Measurements from ENCODE around the gene SPATA6. TPM values are rescaled to one million over a fixed set of nuclear protein-coding genes. Genes with fewer than 3 reads are reported as not detected.

The SPATA6 gene
- total RNA-seq, 1 donor from 2014 or later, result 26.0 TPM

- H3K4me1 Mint-ChIP-seq (ENCODE audit: unreplicated experiment), result peaks cover 29% of the 10 kb centered on the region
- H3K27ac Mint-ChIP-seq (ENCODE audit: unreplicated experiment), result no peak overlapping the region
- DNase-seq (ENCODE audit: low spot score), result peak; percentile 86
- H3K4me3 Mint-ChIP-seq (ENCODE audit: unreplicated experiment), result no peak overlapping the region
- peak; percentile 90 for TF ChIP-seq CTCF (IDR thresholded peaks at IDR 0.05; ENCODE audit: unreplicated experiment)
- H3K27me3 Mint-ChIP-seq (ENCODE audit: unreplicated experiment), result peaks cover 4% of the 10 kb centered on the region
- no peaks in the 10 kb centered on the region for H3K36me3 Mint-ChIP-seq (ENCODE audit: low read depth, unreplicated experiment)
- H3K9me3 Mint-ChIP-seq (ENCODE audit: unreplicated experiment), result no peaks in the 10 kb centered on the region
Measured at GRCh38 chr1:48498096-48498791, 26.2 kb upstream of the SPATA6 start.

GRCh38 chr1:48495911-48496310 lies 23.9 kb upstream of the SPATA6 start:
- no peaks in the 10 kb centered on the region for H3K9me3 Mint-ChIP-seq (ENCODE audit: unreplicated experiment)
- H3K36me3 Mint-ChIP-seq (ENCODE audit: low read depth, unreplicated experiment), result no peaks in the 10 kb centered on the region
- H3K27me3 Mint-ChIP-seq (ENCODE audit: unreplicated experiment), result peaks cover 4% of the 10 kb centered on the region
- H3K4me1 Mint-ChIP-seq (ENCODE audit: unreplicated experiment), result peaks cover 30% of the 10 kb centered on the region
- DNase-seq (ENCODE audit: low spot score), result no peak
- no peak overlapping the region for H3K27ac Mint-ChIP-seq (ENCODE audit: unreplicated experiment)
- no peak for TF ChIP-seq CTCF (IDR thresholded peaks at IDR 0.05; ENCODE audit: unreplicated experiment)
- H3K4me3 Mint-ChIP-seq (ENCODE audit: unreplicated experiment), result no peak overlapping the region

GRCh38 chr1:48495166-48495565 lies 23.2 kb upstream of the SPATA6 start:
- no peak for DNase-seq (ENCODE audit: low spot score)
- no peak for TF ChIP-seq CTCF (IDR thresholded peaks at IDR 0.05; ENCODE audit: unreplicated experiment)
- H3K36me3 Mint-ChIP-seq (ENCODE audit: low read depth, unreplicated experiment), result no peaks in the 10 kb centered on the region
- peaks cover 1% of the 10 kb centered on the region for H3K27me3 Mint-ChIP-seq (ENCODE audit: unreplicated experiment)
- no peak overlapping the region for H3K27ac Mint-ChIP-seq (ENCODE audit: unreplicated experiment)
- no peak overlapping the region for H3K4me3 Mint-ChIP-seq (ENCODE audit: unreplicated experiment)
- no peaks in the 10 kb centered on the region for H3K9me3 Mint-ChIP-seq (ENCODE audit: unreplicated experiment)
- H3K4me1 Mint-ChIP-seq (ENCODE audit: unreplicated experiment), result peaks cover 23% of the 10 kb centered on the region

DNA sequence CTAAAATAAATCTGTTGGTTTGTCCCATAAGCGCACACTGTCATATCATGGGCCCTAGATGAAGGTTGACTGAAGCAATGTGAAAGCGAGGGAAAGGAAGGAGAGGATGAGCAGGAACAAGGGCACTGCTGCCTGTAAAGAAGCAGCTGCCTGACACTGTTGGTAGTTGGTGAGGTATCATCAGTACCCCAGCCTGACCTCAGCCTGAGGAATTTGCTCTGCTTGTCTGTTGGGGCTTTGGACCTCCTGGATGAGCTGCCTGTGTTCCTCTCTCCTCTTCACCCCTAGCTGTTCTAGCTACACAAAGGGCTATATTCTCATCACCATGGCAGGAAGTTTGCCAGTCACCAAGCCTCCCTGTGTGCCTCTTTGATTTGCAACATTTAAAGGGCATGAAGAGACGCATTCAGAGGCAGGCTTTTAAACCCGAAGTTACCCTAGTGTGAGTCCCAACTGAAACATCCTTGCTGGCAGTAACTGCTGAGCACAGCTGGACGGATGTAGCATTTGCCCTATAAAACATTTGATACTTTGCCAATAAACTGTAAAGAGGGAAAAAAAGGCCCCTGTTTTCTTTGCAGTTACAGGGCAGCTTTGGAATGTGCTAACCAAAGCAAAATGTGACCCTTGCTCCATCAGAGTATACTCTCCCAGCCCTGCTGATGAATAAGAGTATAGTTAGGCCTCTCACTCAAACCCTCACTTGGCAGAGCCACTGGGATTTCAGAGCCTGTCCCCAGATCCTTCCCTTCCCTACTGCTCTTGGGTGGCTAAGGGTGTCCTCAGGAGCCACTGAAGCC lies 22.2 kb upstream of the SPATA6 start:
- H3K27ac Mint-ChIP-seq (ENCODE audit: unreplicated experiment), result no peak overlapping the region
- peaks cover 15% of the 10 kb centered on the region for H3K4me1 Mint-ChIP-seq (ENCODE audit: unreplicated experiment)
- H3K9me3 Mint-ChIP-seq (ENCODE audit: unreplicated experiment), result no peaks in the 10 kb centered on the region
- peaks cover 1% of the 10 kb centered on the region for H3K27me3 Mint-ChIP-seq (ENCODE audit: unreplicated experiment)
- H3K36me3 Mint-ChIP-seq (ENCODE audit: low read depth, unreplicated experiment), result no peaks in the 10 kb centered on the region
- H3K4me3 Mint-ChIP-seq (ENCODE audit: unreplicated experiment), result no peak overlapping the region
- TF ChIP-seq CTCF (IDR thresholded peaks at IDR 0.05; ENCODE audit: unreplicated experiment), result no peak
- DNase-seq (ENCODE audit: low spot score), result no peak

GRCh38 chr1:48493041-48493440 lies 21.0 kb upstream of the SPATA6 start:
- no peaks in the 10 kb centered on the region for H3K36me3 Mint-ChIP-seq (ENCODE audit: low read depth, unreplicated experiment)
- H3K4me3 Mint-ChIP-seq (ENCODE audit: unreplicated experiment), result no peak overlapping the region
- no peak for TF ChIP-seq CTCF (IDR thresholded peaks at IDR 0.05; ENCODE audit: unreplicated experiment)
- no peak for DNase-seq (ENCODE audit: low spot score)
- no peak overlapping the region for H3K27ac Mint-ChIP-seq (ENCODE audit: unreplicated experiment)
- H3K9me3 Mint-ChIP-seq (ENCODE audit: unreplicated experiment), result no peaks in the 10 kb centered on the region
- H3K4me1 Mint-ChIP-seq (ENCODE audit: unreplicated experiment), result peaks cover 4% of the 10 kb centered on the region
- H3K27me3 Mint-ChIP-seq (ENCODE audit: unreplicated experiment), result peaks cover 1% of the 10 kb centered on the region

Measured in endothelial cell (in vitro differentiated cells).